GM12874 (cell line): ENCODE results near the gene TLE6.

Experiments
- CTCF ChIP-seq: IDR thresholded peaks from 2 replicates; pipeline ENCODE4 v1.5.1; 2011; ENCODE audit warnings: low read depth, mild to moderate bottlenecking, control low read depth, low read length, moderate library complexity; ENCODE audit not compliant: insufficient read depth

Gene TLE6

DNA sequence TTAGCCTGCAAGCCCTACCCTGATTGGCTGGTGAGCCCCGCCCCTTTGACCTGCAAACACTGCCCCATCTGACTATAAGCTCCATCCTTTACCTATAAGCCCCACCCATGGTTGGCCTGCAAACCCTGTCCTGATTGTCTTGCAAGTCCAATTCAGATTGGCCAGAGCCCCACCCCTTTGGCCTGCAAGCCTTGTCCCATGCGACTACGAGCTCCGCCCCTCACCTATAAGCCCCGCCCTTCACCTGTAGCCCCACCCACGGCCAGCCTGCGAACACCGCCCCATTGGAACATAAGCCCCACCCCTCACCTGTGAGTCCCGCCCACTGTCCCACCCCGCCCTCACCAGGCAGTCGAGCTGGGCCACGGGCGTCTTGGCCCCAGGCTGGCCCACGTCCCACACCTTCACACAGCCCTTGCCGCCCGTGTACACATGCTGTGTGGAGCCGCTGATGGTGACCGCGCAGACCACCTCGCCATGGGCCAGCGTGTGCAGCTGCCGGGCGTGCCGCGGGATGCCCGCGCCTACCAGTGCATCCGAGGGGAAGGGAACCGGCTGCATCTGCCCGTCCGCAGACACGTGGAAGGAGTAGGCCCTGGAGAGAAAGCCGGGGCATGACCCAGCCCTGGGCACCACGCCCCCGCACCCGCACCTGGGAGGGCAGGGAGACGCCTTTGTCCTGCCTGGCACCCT, 28.9 kb downstream of the TLE6 start:
- no peak for TF ChIP-seq CTCF

- TF ChIP-seq CTCF = no peak
Measured at GRCh38 chr19:3007975-3008374, 30.6 kb downstream of the TLE6 start.

DNA sequence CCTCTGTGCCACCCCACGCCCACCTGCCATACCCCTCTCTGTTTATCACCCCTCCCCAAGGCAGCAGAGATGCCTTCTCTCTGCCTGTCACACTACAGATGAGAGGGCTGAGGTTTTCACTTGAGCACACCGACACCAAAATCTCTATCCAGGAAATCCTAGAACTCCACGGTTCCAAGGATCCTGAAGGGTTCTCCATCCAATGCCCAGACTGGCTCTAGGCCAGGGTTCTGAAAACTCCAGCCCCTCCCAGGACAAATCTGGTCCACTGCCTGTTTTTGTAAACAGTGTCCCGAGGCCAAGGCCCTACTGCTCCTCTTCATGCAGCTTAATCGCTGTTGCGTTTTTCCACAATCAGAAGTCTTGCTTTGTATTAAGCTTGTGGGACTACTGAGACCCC, 31.6 kb downstream of the TLE6 start:
- TF ChIP-seq CTCF = no peak

- TF ChIP-seq CTCF = no peak
Measured at GRCh38 chr19:3010871-3011270, 33.5 kb downstream of the TLE6 start.

GRCh38 chr19:3012621-3013262, 35.4 kb downstream of the TLE6 start:
- no peak for TF ChIP-seq CTCF

DNA sequence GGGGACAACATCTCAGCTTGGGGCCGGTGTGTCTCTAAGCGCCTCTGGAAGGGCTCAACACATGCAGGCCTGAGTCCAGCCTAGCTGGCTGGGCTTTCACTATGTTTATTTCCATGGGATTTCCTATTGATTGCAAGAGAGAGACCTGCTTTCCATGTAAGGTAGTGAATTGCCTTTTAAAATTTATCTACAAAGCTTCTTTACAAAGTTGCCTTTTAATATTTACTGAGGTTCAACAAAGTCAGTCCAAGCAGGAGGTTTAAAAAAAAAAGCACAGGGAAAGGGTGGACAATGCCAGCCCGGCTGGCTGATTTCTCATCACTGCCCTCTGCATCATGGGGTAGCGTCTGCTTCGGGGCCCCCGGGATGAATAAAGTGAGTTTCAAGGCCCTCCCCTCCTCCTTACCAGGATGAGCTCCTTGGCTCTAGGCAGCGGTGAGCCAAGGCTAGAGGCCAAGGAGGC, 35.9 kb downstream of the TLE6 start:
- no peak for TF ChIP-seq CTCF

DNA sequence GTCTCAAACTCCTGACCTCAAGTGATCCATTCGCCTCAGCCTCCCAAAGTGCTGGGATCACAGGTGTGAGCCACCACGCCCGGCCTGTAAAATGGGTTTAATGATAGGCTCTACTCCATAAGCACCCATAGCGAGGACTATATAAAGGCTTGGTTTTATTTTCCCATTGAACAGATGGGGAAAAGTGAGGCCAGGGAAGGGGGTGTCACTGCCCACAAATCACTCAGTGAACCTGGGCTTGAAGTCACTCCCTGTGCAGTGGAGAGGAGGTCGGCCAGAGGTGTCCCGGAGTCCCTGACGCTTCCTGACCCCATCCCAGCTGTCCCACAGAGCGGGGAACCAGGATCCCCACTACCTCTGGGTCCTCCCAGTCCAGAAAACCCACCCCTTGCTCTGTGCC, 36.8 kb downstream of the TLE6 start:
- TF ChIP-seq CTCF = no peak
